Stimulated activated CD4-positive, alpha-beta T cell treated with anti-CD3 and anti-CD28 coated beads, Interleukin-4, amount 100 ng/mL, for 1 hour (primary cell): ENCODE results near the gene PAX5.
"Not testable (repeated sequence)": the region's sequence is repeated elsewhere in the genome, so short reads cannot be mapped to it uniquely, and the experiment has no call there.

ENCODE experiments used
- DNase-seq: peaks from one replicate; pipeline ENCODE4 v3.0.0-alpha.2; 2020

Gene PAX5

GRCh38 chr9:36871606-36872005 is 162.5 kb downstream of the PAX5 start:
- no peak for DNase-seq

DNA sequence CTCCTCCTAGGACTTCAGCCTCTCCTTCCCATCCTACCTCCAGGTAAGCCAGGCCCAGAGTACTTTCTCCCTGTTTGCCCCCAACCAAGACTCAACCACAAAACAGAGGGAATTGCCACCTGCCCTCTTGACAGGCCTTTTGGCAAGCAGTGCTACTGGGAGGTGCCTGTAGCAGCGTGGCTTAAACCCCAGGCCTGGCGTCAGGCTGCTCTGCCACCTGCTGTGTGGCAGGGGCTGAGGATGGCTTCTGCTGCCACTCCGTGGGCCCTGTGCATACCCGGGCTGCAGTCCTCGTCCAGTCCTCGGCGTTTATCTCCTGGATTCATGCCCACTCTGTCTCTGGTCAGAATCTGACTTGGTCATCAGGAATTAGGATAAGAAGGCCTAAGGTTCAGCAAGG is 163.1 kb downstream of the PAX5 start:
- DNase-seq: no peak

- not testable (repeated sequence) for DNase-seq
Observed at GRCh38 chr9:36869605-36870004, 164.5 kb downstream of the PAX5 start.

- no peak for DNase-seq
Observed at GRCh38 chr9:36868586-36869282, 165.3 kb downstream of the PAX5 start.

DNA sequence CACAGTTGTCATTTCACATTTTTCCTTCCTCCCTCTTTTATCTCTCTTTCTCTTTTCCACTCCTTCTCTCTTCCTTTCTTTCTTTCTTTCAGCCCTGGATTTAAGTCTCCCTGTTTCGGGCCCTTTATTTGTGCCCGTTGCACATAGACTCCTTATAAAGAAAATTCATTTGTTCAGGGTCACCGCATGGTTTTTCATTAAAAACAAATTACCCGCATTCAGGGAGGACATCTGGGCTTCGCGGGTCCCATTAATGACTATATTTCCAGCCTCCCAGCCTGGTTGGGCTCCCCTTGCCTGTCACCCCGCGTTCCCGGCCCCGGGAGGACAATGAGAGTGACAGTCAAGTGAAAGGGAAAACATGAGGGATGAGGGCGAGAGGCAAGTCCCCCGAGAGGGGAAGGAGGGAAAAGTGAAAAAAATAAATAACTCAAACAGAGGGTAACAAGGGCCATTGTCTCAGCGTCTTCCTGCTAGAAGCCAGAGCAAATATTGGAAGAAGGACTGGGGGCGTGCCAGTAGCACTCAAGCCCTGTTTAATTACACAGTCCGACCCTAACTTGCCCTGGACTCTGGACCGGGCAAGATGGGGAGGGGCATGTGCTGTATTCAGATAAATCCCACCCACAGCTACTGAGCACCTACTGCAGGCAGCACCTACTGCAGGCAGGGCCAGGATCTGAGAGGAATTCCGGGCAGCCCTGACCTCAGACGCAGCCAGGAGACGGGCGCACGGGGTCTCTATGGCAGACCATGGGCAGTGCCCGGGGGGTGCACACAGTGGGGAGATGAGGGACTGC is 166.2 kb downstream of the PAX5 start:
- no peak for DNase-seq

- DNase-seq: no peak
Observed at GRCh38 chr9:36867241-36867640, 166.8 kb downstream of the PAX5 start.

DNA sequence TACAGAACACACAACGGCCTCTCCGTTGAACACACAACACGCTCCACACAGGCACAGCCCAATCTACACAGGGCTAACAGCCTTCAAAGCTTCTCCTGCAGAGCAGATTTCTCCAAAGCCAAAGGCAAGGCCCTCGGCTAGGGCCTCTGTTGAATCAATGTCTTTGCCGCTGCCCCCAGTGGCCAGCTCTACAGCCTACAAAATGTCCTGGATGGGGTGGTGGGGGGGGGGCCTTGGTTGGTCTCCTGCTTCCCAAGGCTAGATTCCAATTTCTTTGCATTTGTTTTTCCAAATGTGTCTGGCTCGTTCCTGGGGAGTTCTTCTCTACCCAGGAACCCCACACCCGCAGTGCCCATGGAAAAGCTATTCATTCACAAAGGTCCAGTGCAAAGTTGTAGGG is 167.2 kb downstream of the PAX5 start:
- DNase-seq: no peak

- DNase-seq: no peak
Observed at GRCh38 chr9:36865731-36866635, 168.1 kb downstream of the PAX5 start.

DNA sequence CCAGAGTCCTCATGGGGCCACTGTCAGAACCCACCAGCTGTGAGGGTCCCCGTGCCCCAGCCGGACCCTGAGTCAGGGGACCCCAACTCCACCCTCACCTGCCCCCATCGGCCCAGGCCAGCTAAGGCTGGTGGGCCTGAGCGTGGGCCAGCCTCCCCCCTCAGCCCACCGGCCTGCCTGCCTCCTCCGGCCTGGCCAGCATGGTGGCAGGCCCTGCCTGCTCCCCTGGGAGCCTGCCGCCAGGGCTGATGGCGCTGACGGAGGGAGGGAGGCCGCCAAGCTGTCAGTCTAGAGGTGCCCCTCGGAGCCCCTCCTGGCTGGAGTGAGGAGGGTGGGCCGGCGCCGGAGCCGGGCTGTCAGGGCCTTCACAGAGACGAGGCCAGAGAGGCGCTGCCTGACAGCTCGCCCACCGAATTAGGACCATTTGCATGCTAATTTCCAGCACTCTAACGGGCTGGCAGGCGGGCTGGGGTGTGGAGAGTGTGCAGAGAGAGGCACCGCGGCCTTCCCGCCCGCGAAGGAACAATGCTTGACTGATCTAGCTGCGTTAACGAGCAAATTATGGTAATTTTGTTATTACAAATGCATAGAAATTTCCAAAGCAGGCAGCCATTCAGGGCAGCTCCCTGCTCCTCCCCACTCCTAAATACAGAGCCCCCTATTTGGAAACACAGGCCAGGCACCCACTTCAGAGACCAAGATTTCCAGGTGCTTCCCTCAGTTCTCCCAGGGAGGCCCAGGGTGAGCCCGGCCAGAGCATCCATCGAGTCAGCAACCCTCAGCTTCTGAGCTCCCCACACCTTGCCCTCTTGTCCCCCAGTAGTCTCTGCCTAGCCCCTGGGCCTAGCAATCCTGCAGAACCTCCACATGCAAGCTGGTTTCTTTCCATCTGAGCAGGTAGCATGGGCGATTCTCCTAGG is 169.3 kb downstream of the PAX5 start:
- DNase-seq: no peak

DNA sequence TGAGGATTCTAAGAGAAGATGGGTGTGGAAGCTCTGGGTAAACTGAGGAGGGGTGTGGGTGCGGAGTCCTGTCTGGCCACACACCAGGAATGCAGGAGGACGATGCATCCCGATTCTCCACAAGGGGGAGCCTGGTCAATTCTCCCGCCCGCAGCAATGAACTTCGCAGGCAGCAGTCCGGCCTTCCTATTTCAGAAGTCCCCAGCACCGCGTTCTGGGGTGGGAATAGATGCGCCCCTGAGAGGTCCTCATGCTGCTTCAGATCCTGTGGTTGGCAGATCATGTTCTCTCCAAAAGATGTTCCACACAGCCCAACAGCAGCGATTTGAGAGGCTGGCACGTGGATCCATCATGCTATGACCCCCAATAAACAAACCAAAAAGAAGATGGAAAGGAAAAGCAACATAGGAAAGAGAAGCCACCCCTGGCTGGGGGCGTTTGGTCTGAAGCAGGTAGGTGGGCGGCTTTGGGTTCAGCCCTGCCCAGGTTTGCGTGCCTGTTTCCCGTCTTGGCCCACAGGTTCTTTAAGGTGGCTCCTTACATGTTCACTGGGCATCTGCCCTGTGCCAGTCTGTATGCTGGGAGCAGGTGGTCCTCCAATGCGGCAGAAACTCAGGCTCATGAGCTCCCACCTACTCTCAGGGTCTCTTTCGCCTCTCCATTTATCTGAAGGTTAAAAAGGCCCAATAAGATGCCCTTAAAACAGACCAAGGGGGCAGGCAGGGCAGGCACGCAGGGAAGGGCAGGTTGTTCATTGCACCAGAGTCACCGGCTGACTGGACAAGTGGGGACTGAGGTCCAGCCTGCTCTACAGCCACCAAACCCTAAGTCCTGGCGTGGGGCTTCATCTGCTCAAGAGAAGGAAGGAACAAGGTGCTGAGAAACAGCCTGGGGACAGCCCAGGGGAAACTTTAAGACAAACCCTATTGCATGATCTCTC is 171.6 kb downstream of the PAX5 start:
- DNase-seq: no peak

- no peak for DNase-seq
Observed at GRCh38 chr9:36861528-36862205, 172.4 kb downstream of the PAX5 start.

DNA sequence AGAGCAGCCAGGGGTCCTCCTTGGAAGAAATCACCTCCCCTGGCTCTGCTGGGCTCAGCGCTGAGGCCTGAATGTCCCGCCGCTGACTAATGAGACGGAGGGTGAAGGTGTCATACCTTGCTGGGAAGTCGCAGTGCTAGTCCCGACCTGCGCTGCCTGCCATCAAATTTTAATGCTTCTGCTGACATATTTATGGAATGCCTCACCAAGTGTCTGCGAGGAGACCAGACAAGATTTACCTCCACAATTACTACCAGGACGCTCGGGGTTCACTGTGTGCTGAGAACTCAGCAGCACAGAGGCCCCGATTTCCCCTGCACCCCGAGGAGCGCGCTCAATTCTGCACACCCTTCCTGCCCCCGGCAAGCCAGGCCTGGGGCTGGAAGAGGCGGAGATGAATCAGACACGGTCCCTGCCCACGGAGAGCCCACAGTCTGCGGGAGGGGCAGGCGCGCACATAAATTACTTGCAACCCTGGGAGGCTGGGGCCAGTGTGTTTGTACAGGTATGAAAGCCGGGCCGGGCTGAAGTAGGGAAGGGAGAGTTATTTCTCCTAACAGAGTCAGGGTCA is 175.2 kb downstream of the PAX5 start:
- no peak for DNase-seq

DNA sequence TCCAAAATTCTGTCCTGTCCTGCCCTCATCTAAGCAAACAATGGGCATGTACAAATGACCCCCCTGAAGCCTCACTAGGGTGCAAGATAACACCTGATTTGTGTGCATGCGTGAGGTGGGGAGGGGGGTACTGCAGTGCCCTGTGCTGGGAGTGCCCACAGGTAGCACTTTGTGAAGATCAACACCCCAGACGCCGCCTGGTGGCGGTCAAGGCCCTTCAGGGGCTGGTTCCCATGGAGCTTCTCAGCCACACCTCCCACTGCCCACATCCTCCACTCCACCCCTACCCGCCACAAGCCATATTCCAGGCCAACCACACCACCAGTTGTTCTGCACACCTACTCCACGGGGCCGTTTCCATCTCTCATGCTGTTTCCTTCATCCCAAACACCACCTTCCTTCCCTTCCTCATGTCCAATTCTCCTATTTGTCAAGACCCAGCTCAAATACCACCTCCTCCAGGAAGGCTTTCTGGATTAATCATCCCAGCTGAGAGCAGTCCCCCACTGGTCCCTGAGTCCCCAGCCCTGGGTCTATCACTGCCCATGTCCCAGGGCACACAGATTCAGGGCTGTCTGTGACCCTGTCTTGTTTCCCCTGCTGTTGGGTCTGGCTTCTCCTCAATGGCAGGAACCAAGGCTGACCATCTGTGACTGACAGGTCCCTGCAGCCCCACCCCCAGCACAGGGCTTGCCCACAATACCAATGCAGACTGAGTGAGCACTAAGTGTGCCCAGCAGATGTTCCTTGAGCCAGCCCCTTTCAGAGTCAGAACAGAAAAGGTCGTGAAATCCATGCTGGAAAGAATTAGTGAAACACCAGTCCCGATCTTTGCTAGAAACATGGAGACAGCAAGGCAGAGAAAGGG is 178.4 kb downstream of the PAX5 start:
- peak; percentile 13 for DNase-seq

DNA sequence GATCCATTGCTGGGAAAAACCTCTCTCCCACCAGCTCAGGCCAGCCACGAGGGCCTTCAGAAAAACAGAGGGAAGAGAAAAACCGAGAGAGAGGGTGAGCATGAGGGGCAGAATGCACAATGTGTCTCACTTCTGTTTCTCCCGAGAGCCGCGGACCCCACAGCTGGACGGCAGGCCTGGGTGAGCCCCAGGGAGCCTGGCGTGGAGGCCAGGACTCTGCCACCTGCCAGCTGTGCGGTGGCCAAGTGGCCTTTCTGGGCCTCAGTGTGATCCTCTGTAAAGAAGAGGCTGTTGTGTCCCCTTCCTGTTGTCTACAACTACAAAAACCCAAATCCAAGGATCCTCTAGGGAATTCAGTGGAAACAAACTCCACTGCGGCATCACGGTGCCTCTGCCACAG is 179.3 kb downstream of the PAX5 start:
- DNase-seq: no peak

DNA sequence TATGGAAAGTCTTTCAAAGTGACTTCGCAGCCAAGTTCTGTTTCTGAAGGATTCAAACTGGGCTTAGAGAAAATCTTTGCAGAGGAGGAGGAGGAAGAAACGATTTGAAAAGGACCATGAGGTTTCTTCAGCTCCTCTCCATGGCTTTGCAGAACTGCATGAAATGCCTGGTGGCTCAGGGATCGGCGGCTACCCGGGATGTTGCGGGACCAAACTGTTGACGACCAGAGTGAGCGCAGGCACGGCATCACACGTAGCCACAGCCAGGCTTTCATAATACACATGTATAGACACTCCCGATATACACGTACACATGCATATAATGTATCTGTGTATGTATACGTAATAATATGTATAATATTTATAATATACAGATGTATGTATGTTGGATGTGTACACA is 180.0 kb downstream of the PAX5 start:
- no peak for DNase-seq

GRCh38 chr9:36853233-36853632 is 180.8 kb downstream of the PAX5 start:
- no peak for DNase-seq

- DNase-seq: no peak
Observed at GRCh38 chr9:36849943-36850342, 184.1 kb downstream of the PAX5 start.

GRCh38 chr9:36848946-36849345 is 185.1 kb downstream of the PAX5 start:
- DNase-seq: no peak
